GM12875 (cell line): ENCODE data around the gene C1QTNF5.

Source experiments
- H3K4me3 ChIP-seq: one replicate; pipeline ENCODE4 v1.5.1; 2011; ENCODE audit warnings: low read depth, low read length, control low read depth
- TF ChIP-seq, protein P1 (sequence below): IDR thresholded peaks from 2 replicates; pipeline ENCODE4 v1.5.1; 2011; ENCODE audit warnings: low read depth, mild to moderate bottlenecking, control low read depth, inconsistent platforms, low read length, moderate library complexity, borderline replicate concordance; ENCODE audit not compliant: insufficient read depth

C1QTNF5 gene

DNA sequence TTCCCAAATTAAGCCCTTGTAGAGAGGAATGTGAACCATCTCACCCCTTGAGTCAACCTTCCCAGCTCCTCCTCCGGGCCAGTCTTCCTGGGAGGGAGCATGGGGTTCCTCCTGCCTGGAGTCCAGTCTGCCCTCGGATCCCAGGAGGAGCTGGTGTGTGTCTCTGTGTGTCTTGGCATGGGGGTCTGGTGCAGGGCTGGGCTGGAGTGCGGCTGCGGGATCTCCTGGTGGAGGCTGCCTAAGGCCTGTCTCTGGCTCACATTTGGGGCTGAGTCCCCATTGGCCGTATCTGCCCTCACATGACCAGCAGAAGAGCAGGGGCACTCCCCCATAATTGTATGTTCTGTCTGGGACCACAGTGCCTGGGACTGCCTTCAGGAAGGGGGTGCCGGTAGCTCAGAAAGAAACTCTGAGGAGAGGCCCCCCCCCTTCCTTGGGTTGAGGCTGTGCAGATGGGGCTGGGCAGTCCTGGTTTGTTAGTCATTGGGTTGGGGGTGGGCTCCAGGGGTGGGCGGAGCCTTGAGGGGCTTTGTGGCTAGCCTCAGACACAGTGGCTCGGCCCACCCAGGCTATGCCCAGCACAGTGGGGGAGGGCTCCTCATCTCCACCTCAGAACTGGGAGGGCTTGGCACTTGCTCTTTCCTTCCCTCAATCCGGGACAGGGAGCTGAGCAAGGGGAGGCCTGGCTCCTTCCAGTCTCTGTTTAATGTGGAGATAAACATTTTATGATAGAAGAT lies 2.9 kb downstream of the C1QTNF5 start:
- TF ChIP-seq, protein P1, sequence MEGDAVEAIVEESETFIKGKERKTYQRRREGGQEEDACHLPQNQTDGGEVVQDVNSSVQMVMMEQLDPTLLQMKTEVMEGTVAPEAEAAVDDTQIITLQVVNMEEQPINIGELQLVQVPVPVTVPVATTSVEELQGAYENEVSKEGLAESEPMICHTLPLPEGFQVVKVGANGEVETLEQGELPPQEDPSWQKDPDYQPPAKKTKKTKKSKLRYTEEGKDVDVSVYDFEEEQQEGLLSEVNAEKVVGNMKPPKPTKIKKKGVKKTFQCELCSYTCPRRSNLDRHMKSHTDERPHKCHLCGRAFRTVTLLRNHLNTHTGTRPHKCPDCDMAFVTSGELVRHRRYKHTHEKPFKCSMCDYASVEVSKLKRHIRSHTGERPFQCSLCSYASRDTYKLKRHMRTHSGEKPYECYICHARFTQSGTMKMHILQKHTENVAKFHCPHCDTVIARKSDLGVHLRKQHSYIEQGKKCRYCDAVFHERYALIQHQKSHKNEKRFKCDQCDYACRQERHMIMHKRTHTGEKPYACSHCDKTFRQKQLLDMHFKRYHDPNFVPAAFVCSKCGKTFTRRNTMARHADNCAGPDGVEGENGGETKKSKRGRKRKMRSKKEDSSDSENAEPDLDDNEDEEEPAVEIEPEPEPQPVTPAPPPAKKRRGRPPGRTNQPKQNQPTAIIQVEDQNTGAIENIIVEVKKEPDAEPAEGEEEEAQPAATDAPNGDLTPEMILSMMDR: no peak
- no peak overlapping the region for H3K4me3 ChIP-seq

DNA sequence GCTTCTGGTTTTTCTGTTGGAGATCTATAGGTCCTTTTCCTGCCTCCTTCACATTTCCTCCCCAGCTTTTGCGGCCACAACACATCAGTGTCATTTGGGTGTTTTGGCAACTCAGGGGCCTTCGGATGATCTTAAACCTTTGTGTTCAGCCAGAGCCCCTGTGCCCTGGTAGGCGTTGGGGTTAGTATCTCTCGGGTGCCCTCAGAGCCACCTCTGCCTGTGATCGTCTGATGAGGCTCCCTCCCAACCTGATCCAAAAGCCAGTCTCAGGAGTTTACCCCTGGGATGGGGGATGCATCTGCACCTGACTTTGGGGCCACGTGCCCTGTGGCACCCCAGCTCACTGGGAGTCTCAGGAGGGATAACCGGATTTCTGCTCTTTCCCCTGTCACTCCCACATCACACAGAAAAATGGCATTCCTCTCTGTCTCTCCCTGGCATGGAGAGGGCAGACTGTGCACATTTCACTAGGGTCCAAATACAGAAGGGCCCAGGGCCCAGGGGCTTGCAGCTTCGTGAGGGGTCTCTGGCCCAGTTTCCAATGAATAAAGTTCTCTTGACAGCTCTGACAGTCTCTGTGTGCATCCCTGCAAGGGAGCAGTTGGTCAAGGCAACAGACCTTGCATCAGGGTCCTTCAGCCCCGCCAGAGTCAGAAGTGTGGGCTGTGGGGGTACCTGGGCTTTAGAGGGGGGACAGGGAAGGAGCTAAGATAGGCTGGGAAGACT lies 3.8 kb downstream of the C1QTNF5 start:
- H3K4me3 ChIP-seq: no peak overlapping the region
- TF ChIP-seq, protein P1: no peak

DNA sequence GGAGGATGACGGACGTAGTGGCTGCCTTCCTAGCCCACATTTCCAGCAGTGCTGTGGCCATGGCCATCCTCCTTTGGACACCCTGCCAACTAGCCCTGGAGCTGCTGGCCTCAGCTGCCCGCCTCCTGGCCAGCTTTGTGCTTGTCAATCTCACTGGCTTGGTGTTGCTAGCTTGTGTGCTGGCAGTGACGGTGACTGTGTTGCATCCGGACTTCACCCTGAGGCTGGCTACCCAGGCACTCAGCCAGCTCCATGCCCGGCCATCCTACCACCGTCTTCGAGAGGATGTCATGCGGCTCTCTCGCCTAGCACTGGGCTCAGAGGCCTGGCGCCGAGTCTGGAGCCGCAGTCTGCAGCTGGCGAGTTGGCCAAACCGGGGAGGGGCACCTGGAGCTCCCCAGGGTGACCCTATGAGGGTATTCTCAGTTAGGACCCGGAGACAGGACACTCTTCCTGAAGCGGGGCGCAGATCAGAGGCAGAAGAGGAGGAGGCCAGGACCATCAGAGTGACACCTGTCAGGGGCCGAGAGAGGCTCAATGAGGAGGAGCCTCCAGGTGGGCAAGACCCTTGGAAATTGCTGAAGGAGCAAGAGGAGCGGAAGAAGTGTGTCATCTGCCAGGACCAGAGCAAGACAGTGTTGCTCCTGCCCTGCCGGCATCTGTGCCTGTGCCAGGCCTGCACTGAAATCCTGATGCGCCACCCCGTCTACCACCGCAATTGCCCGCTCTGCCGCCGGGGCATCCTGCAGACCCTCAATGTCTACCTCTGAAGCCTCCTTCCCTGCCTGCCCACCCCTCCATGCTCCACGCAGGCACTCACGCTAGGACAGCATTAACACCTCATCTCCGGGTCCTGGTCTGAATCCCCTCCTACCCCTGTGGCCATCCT lies 4.8 kb downstream of the C1QTNF5 start:
- TF ChIP-seq, protein P1: no peak
- no peak overlapping the region for H3K4me3 ChIP-seq

DNA sequence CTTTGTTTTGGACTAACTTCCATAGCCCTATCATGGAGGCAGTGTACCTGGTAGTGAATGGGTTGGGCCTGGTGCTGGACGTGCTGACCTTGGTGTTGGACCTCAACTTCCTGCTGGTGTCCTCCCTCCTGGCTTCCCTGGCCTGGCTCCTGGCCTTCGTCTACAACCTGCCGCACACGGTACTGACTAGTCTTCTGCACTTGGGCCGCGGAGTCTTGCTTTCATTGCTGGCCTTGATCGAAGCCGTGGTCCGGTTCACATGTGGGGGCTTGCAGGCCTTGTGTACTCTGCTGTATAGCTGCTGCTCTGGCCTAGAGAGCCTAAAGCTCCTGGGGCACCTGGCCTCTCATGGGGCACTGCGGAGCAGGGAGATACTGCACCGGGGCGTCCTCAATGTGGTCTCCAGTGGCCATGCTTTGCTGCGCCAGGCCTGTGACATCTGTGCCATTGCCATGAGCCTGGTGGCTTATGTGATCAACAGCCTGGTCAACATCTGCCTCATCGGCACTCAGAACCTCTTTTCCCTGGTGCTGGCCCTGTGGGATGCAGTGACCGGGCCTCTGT lies 5.5 kb downstream of the C1QTNF5 start:
- H3K4me3 ChIP-seq: peak overlapping the region; percentile 75
- TF ChIP-seq, protein P1: no peak

DNA sequence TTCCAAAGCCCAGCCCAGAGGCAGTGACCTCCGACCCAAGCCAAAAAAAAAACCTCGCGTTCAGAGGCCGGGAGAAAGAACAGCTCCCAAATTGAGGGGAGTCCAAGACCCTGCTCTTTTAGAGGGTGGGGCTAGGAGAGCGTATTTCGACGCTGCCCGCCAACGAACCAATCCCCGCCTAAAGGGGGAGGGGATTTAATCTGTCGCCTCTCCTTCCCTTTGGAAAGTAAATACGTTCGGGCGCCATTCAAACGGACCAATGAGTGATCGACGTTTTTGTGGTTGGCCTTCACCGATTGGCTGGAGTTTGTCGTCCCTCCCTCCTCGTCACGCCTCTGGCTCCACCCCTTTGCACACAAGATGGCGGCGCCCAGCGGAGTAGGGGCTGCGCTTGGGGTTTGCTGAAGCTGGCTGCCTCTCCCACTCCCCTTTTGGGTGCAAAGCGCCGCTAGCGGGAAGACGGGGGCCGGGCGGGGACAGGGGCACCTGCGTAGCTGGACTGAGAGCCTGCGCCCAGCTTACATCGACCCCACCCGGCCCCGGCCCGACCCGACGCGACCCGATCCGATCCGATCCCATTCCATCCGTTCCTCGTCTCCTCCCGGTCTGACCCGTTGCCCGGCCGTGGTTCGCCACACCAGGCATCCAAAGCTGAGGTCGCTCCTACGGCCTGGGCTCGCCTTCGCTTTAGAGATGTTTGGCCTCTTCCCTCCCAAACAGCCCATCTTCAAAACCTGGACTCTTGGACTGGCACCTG lies 6.3 kb downstream of the C1QTNF5 start, which contains the start of gene RNF26:
RNF26 (plus strand) TSS at position 354 of the 757 bp plus-strand sequence. CDS start 596 bp downstream, outside the sequence.
- TF ChIP-seq, protein P1: no peak
- H3K4me3 ChIP-seq: peak within 1 kb of the TSS; percentile 75

DNA sequence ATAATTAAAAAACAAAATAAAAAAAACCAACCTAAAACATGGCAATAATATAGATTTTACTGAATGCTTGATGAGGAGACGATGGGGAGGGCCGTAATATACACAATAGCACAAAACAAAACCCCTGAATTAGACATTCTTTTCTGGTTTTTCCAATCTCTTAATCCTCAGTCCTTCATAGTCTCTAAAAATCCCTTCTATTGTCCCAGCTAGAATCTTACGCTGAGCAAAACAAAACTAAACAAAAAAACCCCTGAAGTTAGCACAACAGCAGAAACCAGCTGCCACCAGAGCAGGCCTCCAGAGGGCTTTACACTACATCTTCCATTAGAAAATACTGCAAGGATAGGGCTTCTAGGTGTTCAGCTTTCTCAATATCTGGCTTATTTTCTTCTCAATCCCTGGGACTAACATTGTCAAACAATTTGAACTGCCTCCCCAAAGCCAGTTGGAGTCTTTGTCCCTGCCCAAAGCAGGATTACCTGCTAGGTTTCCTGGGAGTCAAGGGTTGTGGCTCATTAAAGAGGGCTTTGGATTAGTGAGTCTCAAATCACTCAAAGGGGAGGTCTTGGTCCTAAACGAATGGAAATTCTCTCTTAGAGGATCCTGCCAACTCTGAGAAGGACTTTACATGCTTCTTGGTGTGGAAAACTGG lies 8.4 kb downstream of the C1QTNF5 start:
- TF ChIP-seq, protein P1: no peak
- no peak overlapping the region for H3K4me3 ChIP-seq
